Endothelial cell of hepatic sinusoid (primary cell): ENCODE data around the gene KCTD2.
"Not testable (repeated sequence)": the region's sequence is repeated elsewhere in the genome, so short reads cannot be mapped to it uniquely, and the experiment has no call there.

ENCODE experiments used
- in situ Hi-C: cut with HindIII; loops from 2 replicates; pipeline ENCODE4 v1.10.0; 2017; ENCODE audit warnings: low sequenced_read_pairs

KCTD2 gene

DNA sequence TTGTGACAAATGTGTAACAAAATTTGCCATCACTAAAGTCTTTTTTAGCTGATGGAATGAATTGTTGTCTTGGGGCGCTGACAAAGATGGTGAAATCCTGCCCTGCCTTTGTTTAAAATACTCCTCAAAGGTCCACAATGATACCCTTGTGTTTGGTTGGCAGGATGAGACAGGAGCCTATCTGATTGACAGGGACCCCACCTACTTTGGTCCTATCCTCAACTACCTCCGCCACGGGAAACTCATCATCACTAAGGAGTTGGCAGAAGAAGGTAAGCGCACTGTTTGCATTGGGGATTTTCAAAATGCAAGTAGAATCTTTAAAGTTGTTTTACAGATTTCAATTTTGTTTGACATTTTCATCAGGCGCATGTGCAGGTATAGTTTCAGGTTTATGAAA, 2.0 kb downstream of the KCTD2 start:
- in situ Hi-C loops = no loop called here

DNA sequence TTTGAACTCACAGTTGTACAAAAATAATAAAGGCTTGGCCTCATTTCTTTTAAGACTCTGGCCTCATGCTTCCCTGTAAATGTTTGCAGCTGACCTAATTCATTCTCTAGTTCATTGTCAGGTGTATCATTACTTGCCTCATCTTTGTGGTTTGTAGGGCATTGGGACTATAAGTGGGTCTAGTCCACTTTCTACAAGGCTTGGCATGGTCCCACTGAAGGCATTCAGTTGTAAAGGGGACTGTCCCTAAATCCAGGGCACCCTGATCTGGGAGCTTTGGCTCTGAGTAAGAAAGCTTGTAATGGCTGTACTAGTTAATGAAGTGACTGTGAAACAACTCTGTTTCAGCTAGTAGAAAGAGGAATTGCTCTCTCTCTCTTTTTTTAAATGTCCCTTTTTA, 2.7 kb downstream of the KCTD2 start:
- in situ Hi-C loops = loop anchor here (5.0 kb wide), 1 partner anchor 68 kb away; no protein-coding TSS in a partner anchor

GRCh38 chr17:75051941-75052340, 4.9 kb downstream of the KCTD2 start:
- in situ Hi-C loops = loop anchor here (5.0 kb wide), 1 partner anchor 65 kb away; no protein-coding TSS in a partner anchor

DNA sequence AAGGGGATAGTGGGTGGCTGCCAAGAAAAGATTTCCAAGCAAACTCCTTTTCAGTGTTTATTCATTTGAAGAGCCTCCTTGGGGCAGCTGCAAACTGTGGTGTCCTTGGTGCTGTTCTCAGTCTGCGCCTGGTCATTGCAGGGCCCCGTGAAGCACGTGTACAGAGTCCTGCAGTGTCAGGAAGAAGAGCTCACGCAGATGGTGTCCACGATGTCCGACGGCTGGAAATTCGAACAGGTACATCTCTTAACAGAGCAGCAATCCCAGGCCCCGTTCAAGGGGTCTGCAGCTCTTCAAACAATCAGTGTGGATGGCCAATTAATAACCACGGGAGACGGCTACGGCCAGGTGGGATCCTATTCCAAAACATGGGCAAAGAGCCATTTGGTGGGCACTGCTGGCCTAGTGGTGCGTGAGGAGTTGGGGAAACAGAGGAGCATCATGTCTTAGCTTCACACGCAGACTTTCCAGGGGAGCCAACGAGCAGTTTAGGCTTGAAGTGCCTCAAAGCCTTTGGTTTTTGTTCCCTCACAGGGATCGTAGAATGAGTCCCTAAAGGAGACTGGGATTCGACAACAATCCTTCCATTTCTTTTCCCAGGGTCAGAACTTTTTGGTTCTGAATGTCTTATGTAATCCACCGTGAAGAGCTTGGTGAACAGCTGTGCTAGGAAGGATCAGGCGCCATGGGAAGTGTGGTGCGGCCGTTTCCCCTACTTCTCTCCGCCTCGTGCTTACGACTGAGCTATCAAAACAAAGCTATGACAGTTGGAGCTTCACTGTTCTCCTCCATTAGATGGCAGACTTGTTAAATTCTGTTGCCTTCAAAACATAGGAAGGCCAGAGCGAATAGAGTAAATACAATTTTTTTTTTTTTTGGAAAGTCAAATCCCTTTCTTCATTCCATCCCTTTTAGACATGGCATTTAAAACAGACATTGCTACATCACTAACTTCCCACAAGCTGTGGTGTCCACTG, 12.6 kb downstream of the KCTD2 start:
- in situ Hi-C loops = no loop called here

DNA sequence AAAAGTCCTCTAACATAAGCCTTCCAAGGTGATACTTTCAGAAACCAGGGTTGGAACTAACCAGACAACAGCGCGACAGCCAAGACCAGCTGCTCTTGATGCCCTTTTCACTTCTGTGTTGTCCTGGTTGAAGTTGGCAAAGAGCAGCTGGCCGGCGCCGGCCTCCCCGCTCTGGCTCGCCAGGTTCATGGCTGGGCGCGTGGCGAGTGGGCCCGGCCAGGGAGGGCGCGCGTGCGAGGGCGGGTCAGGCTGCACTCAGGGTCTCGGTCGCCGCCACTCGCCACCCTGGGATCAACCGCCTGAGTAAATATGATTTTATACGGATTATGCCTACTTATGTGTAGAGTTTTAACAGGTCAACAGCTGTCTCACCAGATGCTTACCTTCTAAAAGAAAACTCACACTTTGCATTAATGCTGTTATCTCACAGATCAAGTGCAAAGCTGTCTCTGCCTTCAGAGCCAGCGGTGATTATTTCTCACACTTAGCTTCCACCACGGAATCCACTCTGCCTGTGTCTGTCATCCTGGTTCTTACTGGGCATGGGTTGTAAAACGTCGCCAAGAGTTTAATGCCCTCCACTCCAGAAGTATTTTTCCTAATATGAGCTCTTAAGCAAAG, 13.5 kb downstream of the KCTD2 start:
- in situ Hi-C loops = no loop called here

DNA sequence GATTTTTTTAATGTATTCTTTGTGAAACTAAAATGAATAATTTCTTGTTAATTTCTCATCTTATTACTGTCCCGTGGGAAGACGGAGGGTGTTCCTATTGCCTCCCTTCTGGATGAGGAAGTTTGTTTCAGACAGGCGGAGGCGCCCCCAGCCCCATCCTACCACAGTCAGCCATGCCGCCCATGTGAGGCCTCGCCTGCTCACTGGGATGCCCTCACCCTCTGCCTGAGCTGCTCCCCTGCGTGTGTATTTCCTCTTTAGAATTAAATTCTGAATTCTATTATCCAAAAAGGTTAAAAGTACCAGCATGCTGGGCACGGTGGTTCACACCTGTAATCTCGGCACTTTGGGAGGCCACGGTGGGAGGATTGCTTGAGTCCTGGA, 14.0 kb downstream of the KCTD2 start:
- in situ Hi-C loops = no loop called here

DNA sequence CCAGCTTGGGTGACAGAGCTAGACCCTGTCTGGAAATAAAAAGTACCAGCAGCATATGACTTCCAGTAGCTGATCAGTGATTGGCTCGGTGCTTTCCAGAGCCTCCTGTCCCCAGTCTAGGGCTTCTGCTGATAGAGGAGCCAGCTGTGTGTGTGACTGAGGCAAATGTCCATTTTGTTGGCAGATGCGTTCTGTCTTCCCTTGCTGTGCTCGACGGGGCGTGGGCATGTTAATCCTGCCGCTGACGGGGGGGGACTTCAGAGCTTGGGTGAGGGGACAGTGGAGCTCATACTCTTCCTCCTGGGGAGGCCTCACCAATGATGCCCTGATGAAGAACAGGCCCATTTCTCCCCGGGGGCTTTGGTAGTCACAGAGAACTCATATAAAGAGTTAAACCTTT, 14.6 kb downstream of the KCTD2 start:
- in situ Hi-C loops = no loop called here

DNA sequence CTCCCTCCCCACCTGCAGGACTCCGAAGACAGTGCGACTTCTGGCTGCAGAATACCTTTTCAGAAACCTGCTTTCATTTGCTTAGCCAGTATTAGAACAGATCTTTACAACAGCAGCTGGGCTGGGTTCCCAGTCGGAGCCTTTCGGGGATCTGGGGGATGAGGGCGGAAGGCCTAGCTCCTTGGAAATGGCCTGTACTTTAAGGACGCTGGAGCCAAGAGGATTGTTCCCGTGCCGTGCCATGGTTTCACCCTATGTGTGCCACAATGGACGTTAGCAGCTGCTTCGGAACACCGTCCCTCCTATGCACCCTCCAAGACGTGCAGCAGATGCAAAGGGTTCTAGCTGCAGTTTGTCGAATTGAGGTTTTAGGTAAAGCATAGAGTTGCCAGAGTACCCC, 16.2 kb downstream of the KCTD2 start:
- in situ Hi-C loops = no loop called here

DNA sequence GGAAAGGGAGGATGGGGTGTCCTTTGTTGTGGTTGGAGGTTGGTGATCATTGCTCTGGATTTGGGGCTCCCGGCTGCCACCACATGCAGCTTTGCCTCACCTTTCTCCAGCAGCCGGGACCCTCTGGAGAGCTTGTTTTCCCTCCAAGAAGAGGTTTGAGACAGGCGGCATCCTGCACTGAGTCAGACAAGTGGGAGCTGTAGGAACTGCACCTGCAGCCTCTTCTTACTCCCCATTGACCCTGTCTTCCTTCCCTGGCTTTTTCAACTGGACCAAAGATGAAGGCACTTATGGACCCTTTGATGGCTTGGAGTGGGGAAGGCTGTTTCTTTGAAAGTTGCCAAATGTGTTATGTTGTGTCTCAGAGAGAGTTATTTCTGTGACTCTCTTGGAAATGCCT, 16.6 kb downstream of the KCTD2 start:
- in situ Hi-C loops = no loop called here

DNA sequence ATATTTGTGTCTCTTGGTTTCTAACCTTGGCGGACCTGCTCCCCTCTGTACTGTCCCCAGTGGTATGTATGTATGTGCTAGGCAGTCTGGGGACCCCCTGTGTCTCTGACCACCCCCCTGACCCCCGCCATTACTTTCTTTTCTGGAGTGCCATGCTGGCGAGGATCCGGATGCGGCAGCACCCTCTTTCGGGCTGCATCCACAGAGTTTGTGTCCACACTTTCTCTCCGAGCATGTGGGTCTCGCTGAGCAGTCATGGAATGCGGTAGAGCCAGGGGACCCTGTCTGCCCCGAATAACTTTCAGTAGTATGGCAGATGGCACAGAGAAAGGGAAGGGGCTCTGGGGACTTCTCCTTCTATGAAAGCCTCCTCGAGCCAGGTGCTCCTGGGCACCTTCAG, 17.0 kb downstream of the KCTD2 start:
- in situ Hi-C loops = no loop called here

- in situ Hi-C loops = no loop called here
Observed at GRCh38 chr17:75064460-75064859, 17.4 kb downstream of the KCTD2 start.

DNA sequence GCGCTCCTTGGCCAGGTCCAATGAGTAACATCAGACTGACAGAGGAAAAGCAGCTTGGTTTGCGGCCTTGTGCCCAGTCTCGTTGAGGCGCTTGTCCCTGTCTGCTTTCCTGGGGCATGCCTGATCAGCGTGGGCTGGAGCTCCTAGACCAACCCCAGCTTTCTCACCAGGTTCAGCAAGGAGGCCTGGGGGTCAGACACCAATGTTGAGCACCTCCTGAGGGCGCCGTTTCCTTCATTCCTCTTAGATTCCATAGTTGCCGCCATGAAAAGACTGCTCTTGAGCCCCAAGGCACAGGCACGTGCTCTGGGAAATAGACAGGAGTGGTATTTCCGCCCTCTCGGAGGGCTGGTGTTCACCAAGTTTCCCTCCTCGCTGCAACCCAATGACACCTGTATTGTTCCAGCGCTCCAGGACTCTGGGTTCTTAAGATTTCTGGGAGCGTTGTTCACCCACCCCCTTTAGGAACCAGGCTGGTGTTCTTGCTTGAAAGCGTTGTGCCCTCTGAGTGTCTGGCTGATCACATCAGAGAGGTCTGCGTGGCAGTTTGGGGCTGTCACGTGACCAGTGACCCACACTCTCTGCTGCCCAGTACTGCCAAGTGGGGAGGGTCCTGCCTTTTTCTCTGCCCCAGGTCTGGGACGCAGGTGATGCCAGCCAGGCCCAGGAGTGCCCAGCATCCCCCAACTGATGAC, 18.0 kb downstream of the KCTD2 start:
- in situ Hi-C loops = no loop called here

DNA sequence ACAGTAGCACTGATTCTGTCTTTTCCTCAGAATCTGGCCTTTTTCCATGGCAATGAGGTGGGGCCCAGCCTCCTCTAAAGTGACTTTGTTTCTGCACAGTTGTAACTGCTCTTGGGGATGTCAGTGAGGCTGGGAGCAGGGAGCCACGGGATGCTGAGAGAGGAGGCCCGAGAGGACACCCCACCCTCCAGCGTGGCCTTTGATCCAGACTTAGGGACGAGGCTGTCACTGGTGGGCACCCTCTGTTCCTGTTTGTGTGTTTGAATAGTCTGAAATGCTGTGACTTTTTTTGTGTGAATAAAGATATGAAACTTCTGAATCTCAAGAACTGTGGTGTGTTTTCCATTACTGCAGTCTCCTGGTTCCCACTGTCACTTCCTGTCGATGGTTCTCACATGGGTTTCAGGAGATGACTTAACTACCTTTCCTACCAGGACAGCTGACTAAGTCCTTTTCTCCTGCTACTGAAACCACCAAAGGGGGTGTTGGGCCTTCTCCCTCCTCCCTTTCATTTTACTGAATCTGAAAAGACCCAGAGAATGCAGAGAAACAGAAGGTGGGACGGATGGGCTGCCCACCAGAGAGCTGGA, 18.6 kb downstream of the KCTD2 start:
- in situ Hi-C loops = no loop called here

- in situ Hi-C loops = no loop called here
Observed at GRCh38 chr17:75067856-75068255, 20.8 kb downstream of the KCTD2 start.

DNA sequence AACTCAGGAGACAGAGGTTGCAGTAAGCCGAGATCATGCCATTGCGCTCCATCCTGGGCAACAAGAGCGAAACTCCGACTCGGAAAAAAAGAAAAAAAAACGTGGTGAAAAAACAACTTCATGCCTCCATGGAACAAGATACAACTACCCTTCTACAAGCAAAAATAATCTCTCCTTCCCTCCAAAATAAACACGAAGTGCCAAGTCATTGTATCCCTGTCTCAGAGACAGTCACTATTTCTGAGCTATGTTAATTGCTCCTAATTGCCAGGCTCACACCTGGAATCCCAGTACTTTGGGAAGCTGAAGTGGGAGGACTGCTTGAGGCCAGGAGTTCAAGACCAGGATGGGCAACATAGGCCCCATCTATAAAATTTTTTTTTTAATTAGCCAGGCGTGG, 21.7 kb downstream of the KCTD2 start:
- in situ Hi-C loops = no loop called here

GRCh38 chr17:75069783-75070182, 22.8 kb downstream of the KCTD2 start:
- in situ Hi-C loops = no loop called here

- in situ Hi-C loops = not testable (repeated sequence)
Observed at GRCh38 chr17:75071478-75072271, 24.6 kb downstream of the KCTD2 start.

DNA sequence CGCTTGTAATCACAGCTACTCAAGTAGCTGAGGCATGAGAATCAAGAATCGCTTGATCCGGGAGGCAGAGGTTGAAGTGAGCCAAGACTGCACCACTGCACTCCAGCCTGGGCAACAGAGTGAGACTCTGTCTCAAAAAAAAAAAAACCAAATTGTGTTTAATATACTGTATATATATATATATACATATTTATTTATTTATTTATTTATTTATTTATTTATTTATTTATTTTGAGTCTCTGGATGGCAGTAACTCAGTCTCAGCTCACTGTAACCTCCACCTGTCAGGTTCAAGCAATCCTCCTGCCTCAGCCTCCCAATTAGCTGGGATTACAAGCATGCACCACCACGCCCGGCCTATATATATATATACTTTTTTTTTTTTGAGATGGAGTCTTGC, 25.9 kb downstream of the KCTD2 start:
- in situ Hi-C loops = not testable (repeated sequence)

DNA sequence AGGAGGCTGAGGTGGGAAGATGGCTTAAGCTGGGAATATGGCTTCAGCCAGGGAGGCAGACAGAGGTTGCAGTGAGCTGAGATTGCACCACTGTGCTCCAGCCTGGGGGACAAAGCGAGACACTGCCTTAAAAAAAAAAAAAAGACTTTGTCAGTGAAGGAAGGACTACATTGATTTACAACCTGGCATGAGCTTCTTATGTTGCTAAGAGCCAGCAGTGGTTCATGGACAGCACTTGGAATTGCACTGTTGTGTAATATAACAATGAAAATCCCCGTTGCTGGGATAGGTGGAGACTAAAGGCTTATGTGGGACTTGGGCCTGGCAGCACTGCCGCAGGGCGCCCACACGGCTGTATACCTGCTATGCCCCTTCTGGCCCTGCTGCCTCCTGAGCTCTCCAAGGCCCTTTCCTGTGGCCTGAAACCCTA, 26.6 kb downstream of the KCTD2 start:
- in situ Hi-C loops = no loop called here

DNA sequence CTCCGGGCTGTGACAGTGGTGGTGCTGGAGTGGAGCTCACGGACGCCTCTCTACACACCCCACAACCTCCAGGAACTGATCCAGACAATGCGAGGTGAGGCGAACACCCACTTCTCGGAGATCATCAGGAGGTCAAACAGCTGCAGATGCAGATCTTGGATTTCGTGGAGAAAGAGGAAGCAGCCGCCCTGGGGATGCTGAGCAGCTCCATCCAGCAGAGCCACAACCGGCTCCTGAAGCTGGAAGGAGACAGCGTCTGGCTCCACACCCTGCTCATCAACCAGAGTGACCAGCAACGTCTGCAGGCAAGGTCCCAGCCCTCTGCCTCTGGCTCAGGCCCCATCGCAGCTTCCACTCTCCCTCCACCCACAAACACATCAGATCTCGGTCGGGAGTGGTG, 27.5 kb downstream of the KCTD2 start:
- in situ Hi-C loops = no loop called here
